Breast epithelium (tissue), 4 donors: ENCODE data around the gene HACD2. TPM values are rescaled to one million over a fixed set of nuclear protein-coding genes. Genes with fewer than 3 reads are reported as not detected.

Experiments
- DNase-seq, 2 donors: peaks; one replicate each; pipeline ENCODE4 v3.0.0-alpha.2; 2019; ENCODE audit warnings: low spot score in 2 of 2
- H3K27ac ChIP-seq, 2 donors: fragments of 200-600 bp; sonication (generic) in 1 of 2; one replicate each; pipeline ENCODE4 v1.5.1; 2016 to 2019; ENCODE audit warnings: mild to moderate bottlenecking in 1 of 2
- H3K27me3 ChIP-seq, 2 donors: fragments of 200-600 bp; sonication (generic) in 1 of 2; one replicate each; pipeline versions ENCODE4 v1.5.1 to v1.6.0; 2017 to 2019; ENCODE audit warnings: control low read depth in 1 of 2, mild to moderate bottlenecking in 1 of 2
- H3K36me3 ChIP-seq: fragments of 200-600 bp; one replicate; pipeline ENCODE4 v1.5.1; 2019
- H3K4me1 ChIP-seq, 2 donors: fragments of 200-600 bp; sonication (generic); one replicate each; pipeline ENCODE4 v1.5.1; 2016 to 2019; ENCODE audit warnings: control low read depth in 1 of 2
- H3K4me3 ChIP-seq, 3 donors: fragments of 200-600 bp; sonication (generic); 1 replicate in 2 of 3; 2 replicates in 1 of 3; pipeline ENCODE4 v1.5.1; 2016 to 2019; ENCODE audit warnings: mild to moderate bottlenecking in 3 of 3, moderate library complexity in 2 of 3
- H3K9me3 ChIP-seq, 2 donors: fragments of 200-600 bp; sonication (generic) in 1 of 2; one replicate each; pipeline ENCODE4 v1.5.1; 2016 to 2019; ENCODE audit warnings: control low read depth in 1 of 2
- CTCF ChIP-seq, 3 donors: fragments of 450-650 bp; IDR thresholded peaks; one replicate each; pipeline ENCODE4 v1.5.1; 2016 to 2017; ENCODE audit warnings: antibody characterized with exemption in 3 of 3, mild to moderate bottlenecking in 3 of 3, moderate library complexity in 3 of 3
- POLR2A ChIP-seq: fragments of 450-650 bp; IDR thresholded peaks from one replicate; pipeline ENCODE4 v1.6.1; 2016; ENCODE audit warnings: antibody characterized with exemption, mild to moderate bottlenecking, moderate library complexity
- POLR2AphosphoS5 ChIP-seq, 3 donors: sonication (generic); formaldehyde crosslinking; IDR thresholded peaks; one replicate each; pipeline ENCODE4 v1.6.1; 2017; ENCODE audit warnings: antibody characterized with exemption in 3 of 3
- intact Hi-C: fragments of 100-400 bp; cut with DNase I; formaldehyde crosslinking; loops from one replicate; pipeline ENCODE4 v1.15.1; 2023; ENCODE audit warnings: low total_unique reads
- total RNA-seq, 3 donors: library from RNA; depleted of rRNA; stranded (reverse); fragments of >200 nt; gene quantifications; one replicate each; pipeline ENCODE4 v1.1.0, GENCODE V29; 2016

HACD2 gene
- total RNA-seq, 3 donors from 2014 or later, result 29.5 to 61.0 (median 55.9) TPM

GRCh38 chr3:123571264-123571972, 13.4 kb downstream of the HACD2 start:
- H3K4me3 ChIP-seq, result no peak overlapping the region
- no peak overlapping the region for H3K27ac ChIP-seq
- H3K9me3 ChIP-seq, result no peaks in the 10 kb centered on the region
- TF ChIP-seq CTCF (IDR thresholded peaks at IDR 0.05) (no peak), POLR2AphosphoS5 (IDR thresholded peaks at IDR 0.05) (no peak), POLR2A (no peak)
- no peaks in the 10 kb centered on the region for H3K27me3 ChIP-seq
- no peak for DNase-seq
- H3K4me1 ChIP-seq, result no peaks in the 10 kb centered on the region
- H3K36me3 ChIP-seq, result no peaks in the 10 kb centered on the region
- intact Hi-C loops, result no loop called here

- intact Hi-C loops, result no loop called here
- Histone ChIP-seq H3K4me1 (no peaks in the 10 kb centered on the region), H3K27ac (no peak overlapping the region), H3K27me3 (no peaks in the 10 kb centered on the region), H3K36me3 (no peaks in the 10 kb centered on the region), H3K9me3 (no peaks in the 10 kb centered on the region), H3K4me3 (no peak overlapping the region)
- TF ChIP-seq CTCF (IDR thresholded peaks at IDR 0.05), result no peak
- TF ChIP-seq POLR2A, result no peak
- TF ChIP-seq POLR2AphosphoS5 (IDR thresholded peaks at IDR 0.05), result no peak
- DNase-seq, result no peak
Measured at GRCh38 chr3:123568875-123569274, 16.0 kb downstream of the HACD2 start.

- no peak overlapping the region for H3K4me3 ChIP-seq
- H3K4me1 ChIP-seq, result no peaks in the 10 kb centered on the region
- no peaks in the 10 kb centered on the region for H3K27me3 ChIP-seq
- H3K27ac ChIP-seq, result no peak overlapping the region
- no peak for DNase-seq
- TF ChIP-seq POLR2AphosphoS5 (IDR thresholded peaks at IDR 0.05) (no peak), CTCF (IDR thresholded peaks at IDR 0.05) (no peak), POLR2A (no peak)
- no peaks in the 10 kb centered on the region for H3K36me3 ChIP-seq
- no peaks in the 10 kb centered on the region for H3K9me3 ChIP-seq
- intact Hi-C loops, result no loop called here
Measured at GRCh38 chr3:123568034-123568433, 16.8 kb downstream of the HACD2 start.

GRCh38 chr3:123564056-123564455, 20.8 kb downstream of the HACD2 start:
- Histone ChIP-seq H3K9me3 (no peaks in the 10 kb centered on the region), H3K4me1 (no peaks in the 10 kb centered on the region), H3K27me3 (no peaks in the 10 kb centered on the region), H3K36me3 (no peaks in the 10 kb centered on the region), H3K27ac (no peak overlapping the region), H3K4me3 (no peak overlapping the region)
- intact Hi-C loops, result no loop called here
- no peak for DNase-seq
- TF ChIP-seq POLR2AphosphoS5 (IDR thresholded peaks at IDR 0.05) (no peak), POLR2A (no peak), CTCF (IDR thresholded peaks at IDR 0.05) (no peak)

- Histone ChIP-seq H3K27ac (no peak overlapping the region), H3K27me3 (no peaks in the 10 kb centered on the region), H3K9me3 (no peaks in the 10 kb centered on the region), H3K4me3 (no peak overlapping the region), H3K36me3 (no peaks in the 10 kb centered on the region), H3K4me1 (no peaks in the 10 kb centered on the region)
- intact Hi-C loops, result no loop called here
- DNase-seq, result no peak
- TF ChIP-seq POLR2AphosphoS5 (IDR thresholded peaks at IDR 0.05) (no peak), CTCF (IDR thresholded peaks at IDR 0.05) (no peak), POLR2A (no peak)
Measured at GRCh38 chr3:123562547-123562946, 22.3 kb downstream of the HACD2 start.
